Right lobe of liver (tissue), 4 donors: ENCODE results near the gene TNP1.

Source experiments
- CTCF ChIP-seq, 4 donors: fragments of 200-600 bp in 3 of 4; fragments of 450-650 bp in 1 of 4; IDR thresholded peaks; one replicate each; pipeline versions ENCODE4 v1.5.1 to v1.8.0; 2016 to 2022; ENCODE audit warnings: antibody characterized with exemption in 4 of 4, mild to moderate bottlenecking in 2 of 4
- POLR2A ChIP-seq: fragments of 450-650 bp; IDR thresholded peaks from one replicate; pipeline ENCODE4 v1.6.1; 2017; ENCODE audit warnings: antibody characterized with exemption, mild to moderate bottlenecking
- donor health status: DM: no; HTN: no; CAD: no.
- donor health status: DM: no; HTN: no; CAD: no.
- donor health status: DM: no; HTN: yes; CAD: no.

DNA sequence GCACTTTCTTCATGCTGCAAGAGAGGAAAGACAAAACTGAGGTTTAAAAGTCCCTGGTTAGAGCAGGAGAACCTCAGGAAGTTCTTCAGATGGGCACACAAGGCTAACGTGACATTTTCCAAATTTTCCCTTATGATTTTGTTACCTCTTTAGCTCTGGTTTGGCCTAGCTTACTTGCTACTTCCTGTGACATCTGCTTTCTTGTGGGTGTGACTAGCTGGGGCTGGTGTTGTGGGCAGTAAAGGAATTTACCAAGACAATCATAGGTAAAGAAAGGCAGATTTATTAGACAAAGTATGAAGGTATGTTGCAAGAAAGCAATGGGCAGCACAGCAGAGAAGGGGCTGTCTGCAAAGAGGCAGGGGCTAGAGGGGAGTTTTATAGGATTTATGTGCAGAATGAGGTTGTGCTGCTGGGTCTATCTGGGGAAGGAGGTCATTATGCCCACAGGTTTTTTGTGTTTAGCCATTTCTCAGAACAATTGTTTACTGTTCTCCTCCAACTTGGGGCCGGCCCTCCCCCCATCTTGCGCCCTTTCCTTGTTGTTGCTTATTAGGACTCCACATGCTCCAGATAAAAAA, 6.7 kb upstream of the TNP1 start:
- TF ChIP-seq POLR2A (no peak), CTCF (IDR thresholded peaks at IDR 0.05) (no peak)
